WTC11 (cell line): ENCODE measurements around the gene ARHGAP6. TPM values are rescaled to one million over a fixed set of nuclear protein-coding genes. Genes with fewer than 3 reads are reported as not detected.

Source experiments
- ATAC-seq: fragments of 200-7000 bp; cut with Tn5 transposase; 2 replicates; pipeline ENCODE4 v1.10.0; 2021; ENCODE audit warnings: mild to moderate bottlenecking, moderate library complexity
- CTCF ChIA-PET: fragments of 300-600 bp; sonication (Branson Sonifier 250); formaldehyde crosslinking; loops from one replicate; lab custom pipeline; 2021; ENCODE audit warnings: antibody characterized with exemption; lab: Charles Lee
- POLR2A ChIA-PET: fragments of 350-600 bp; sonication (Branson Sonifier 250); formaldehyde crosslinking; loops from one replicate; lab custom pipeline; 2021; ENCODE audit warnings: antibody characterized with exemption; lab: Charles Lee
- DNase-seq: peaks from one replicate; pipeline ENCODE4 v3.0.0; 2021; ENCODE audit warnings: low spot score
- H3K27ac Mint-ChIP-seq: 2 replicates; pipeline ENCODE4 v1.8.0; 2021; ENCODE audit warnings: mixed read lengths
- H3K27me3 Mint-ChIP-seq: 2 replicates; pipeline ENCODE4 v1.8.0; 2021; ENCODE audit warnings: low read depth, mild to moderate bottlenecking, moderate library complexity, mixed read lengths
- H3K36me3 Mint-ChIP-seq: 2 replicates; pipeline ENCODE4 v1.8.0; 2021; ENCODE audit warnings: mixed read lengths
- H3K4me1 Mint-ChIP-seq: 2 replicates; pipeline ENCODE4 v1.8.0; 2022; ENCODE audit warnings: mixed read lengths
- H3K4me3 Mint-ChIP-seq: 2 replicates; pipeline ENCODE4 v1.8.0; 2021; ENCODE audit warnings: mild to moderate bottlenecking, moderate library complexity, mixed read lengths
- H3K9me3 Mint-ChIP-seq: 2 replicates; pipeline ENCODE4 v1.8.0; 2021; ENCODE audit warnings: mixed read lengths
- ATF6 ChIP-seq: sonication (generic); formaldehyde crosslinking; IDR thresholded peaks from 2 replicates; pipeline ENCODE4 v1.8.1; 2023; ENCODE audit warnings: mild to moderate bottlenecking, missing genetic modification reagents
- CREB1 ChIP-seq: sonication (generic); formaldehyde crosslinking; IDR thresholded peaks from 2 replicates; pipeline ENCODE4 v1.8.0; 2023; ENCODE audit warnings: mild to moderate bottlenecking, missing genetic modification reagents
- CREM ChIP-seq: sonication (generic); formaldehyde crosslinking; IDR thresholded peaks from 2 replicates; pipeline ENCODE4 v1.8.1; 2022; ENCODE audit warnings: mild to moderate bottlenecking, missing genetic modification reagents, moderate library complexity
- CTCF ChIP-seq: fragments of 200-600 bp; IDR thresholded peaks from 2 replicates; pipeline ENCODE4 v1.8.0; 2022; ENCODE audit warnings: antibody characterized with exemption
- E2F1 ChIP-seq: sonication (generic); formaldehyde crosslinking; IDR thresholded peaks from 2 replicates; pipeline ENCODE4 v1.8.0; 2022; ENCODE audit warnings: mild to moderate bottlenecking, missing genetic modification reagents
- ESRRA ChIP-seq: sonication (generic); formaldehyde crosslinking; IDR thresholded peaks from 2 replicates; pipeline ENCODE4 v1.8.1; 2022; ENCODE audit warnings: mild to moderate bottlenecking, missing genetic modification reagents, borderline replicate concordance
- ETV6 ChIP-seq: sonication (generic); formaldehyde crosslinking; IDR thresholded peaks from 2 replicates; pipeline ENCODE4 v1.8.1; 2022; ENCODE audit warnings: mild to moderate bottlenecking, missing genetic modification reagents
- FOXJ3 ChIP-seq: sonication (generic); formaldehyde crosslinking; IDR thresholded peaks from 2 replicates; pipeline ENCODE4 v1.9.0; 2021; ENCODE audit warnings: missing genetic modification reagents, mild to moderate bottlenecking, borderline replicate concordance
- GRHL2 ChIP-seq: fragments of 250-450 bp; sonication (Bioruptor Pico); IDR thresholded peaks from 2 replicates; pipeline ENCODE4 v1.8.0; 2022; ENCODE audit warnings: mild to moderate bottlenecking, moderate library complexity; ENCODE audit not compliant: insufficient replicate concordance, severe bottlenecking
- GTF2I ChIP-seq: fragments of 250-450 bp; sonication (Bioruptor Pico); conservative IDR thresholded peaks from 2 replicates; pipeline ENCODE4 v1.4.0; 2021; ENCODE audit warnings: mild to moderate bottlenecking
- IRF2 ChIP-seq: sonication (generic); formaldehyde crosslinking; IDR thresholded peaks from 2 replicates; pipeline ENCODE4 v1.8.0; 2022; ENCODE audit warnings: low read depth, missing genetic modification reagents, borderline replicate concordance
- JUN ChIP-seq: sonication (generic); formaldehyde crosslinking; IDR thresholded peaks from 2 replicates; pipeline ENCODE4 v1.8.0; 2023; ENCODE audit warnings: mild to moderate bottlenecking, missing genetic modification reagents
- MAX ChIP-seq: sonication (generic); formaldehyde crosslinking; IDR thresholded peaks from 2 replicates; pipeline ENCODE4 v1.8.0; 2022; ENCODE audit warnings: mild to moderate bottlenecking, missing genetic modification reagents
- NFE2L1 ChIP-seq: sonication (generic); formaldehyde crosslinking; IDR thresholded peaks from 2 replicates; pipeline ENCODE4 v1.8.1; 2023; ENCODE audit warnings: missing genetic modification reagents
- NR1H2 ChIP-seq: sonication (generic); formaldehyde crosslinking; IDR thresholded peaks from 2 replicates; pipeline ENCODE4 v1.9.0; 2021; ENCODE audit warnings: mild to moderate bottlenecking, moderate library complexity, missing genetic modification reagents
- PRRX2 ChIP-seq: fragments of 250-450 bp; sonication (Bioruptor Pico); IDR thresholded peaks from 2 replicates; pipeline ENCODE4 v1.8.0; 2021; ENCODE audit warnings: mild to moderate bottlenecking
- SMAD4 ChIP-seq: sonication (generic); formaldehyde crosslinking; IDR thresholded peaks from 2 replicates; pipeline ENCODE4 v1.8.0; 2022; ENCODE audit warnings: mild to moderate bottlenecking, missing genetic modification reagents
- STAT6 ChIP-seq: sonication (generic); formaldehyde crosslinking; conservative IDR thresholded peaks from 2 replicates; pipeline ENCODE4 v1.8.1; 2023; ENCODE audit warnings: mild to moderate bottlenecking, low read depth, missing genetic modification reagents, moderate library complexity
- TCF7 ChIP-seq: sonication (generic); formaldehyde crosslinking; IDR thresholded peaks from 2 replicates; pipeline ENCODE4 v1.8.0; 2022; ENCODE audit warnings: mild to moderate bottlenecking, low read depth, missing genetic modification reagents, moderate library complexity
- TEAD4 ChIP-seq: sonication (generic); formaldehyde crosslinking; IDR thresholded peaks from 2 replicates; pipeline ENCODE4 v1.8.0; 2022; ENCODE audit warnings: mild to moderate bottlenecking, missing genetic modification reagents
- ZNF138 ChIP-seq: sonication (generic); formaldehyde crosslinking; conservative IDR thresholded peaks from 2 replicates; pipeline ENCODE4 v1.8.1; 2022; ENCODE audit warnings: mild to moderate bottlenecking, moderate library complexity, missing genetic modification reagents
- ZNF263 ChIP-seq: sonication (generic); formaldehyde crosslinking; IDR thresholded peaks from 2 replicates; pipeline ENCODE4 v1.8.1; 2022; ENCODE audit warnings: low read depth, mild to moderate bottlenecking, moderate library complexity, missing genetic modification reagents
- ZNF317 ChIP-seq: sonication (generic); formaldehyde crosslinking; IDR thresholded peaks from 2 replicates; pipeline ENCODE4 v1.8.1; 2023; ENCODE audit warnings: low read depth, mild to moderate bottlenecking, moderate library complexity, missing genetic modification reagents, borderline replicate concordance
- ZNF396 ChIP-seq: fragments of 250-450 bp; sonication (Bioruptor Pico); IDR thresholded peaks from 2 replicates; pipeline ENCODE4 v1.8.0; 2021; ENCODE audit warnings: mild to moderate bottlenecking, moderate library complexity, borderline replicate concordance
- ZNF425 ChIP-seq: fragments of 250-450 bp; sonication (Bioruptor Pico); conservative IDR thresholded peaks from 2 replicates; pipeline ENCODE4 v1.9.0; 2021; ENCODE audit warnings: mild to moderate bottlenecking
- total RNA-seq: library from RNA; stranded (reverse); gene quantifications from 3 replicates; pipeline ENCODE4 v1.2.3, GENCODE V29; 2021

ARHGAP6 gene
- total RNA-seq, 1 experiment from 2014 or later = 1.0 TPM

- TF ChIP-seq NR1H2 (CRISPR knock-in tag) = no peak
- no peak for TF ChIP-seq SMAD4 (CRISPR knock-in tag)
- TF ChIP-seq ZNF263 (CRISPR knock-in tag) = no peak
- TF ChIP-seq JUN (CRISPR knock-in tag) = no peak
- TF ChIP-seq ATF6 (CRISPR knock-in tag) = no peak
- TF ChIP-seq ESRRA (CRISPR knock-in tag) = no peak
- no peak for TF ChIP-seq PRRX2 (CRISPR knock-in tag)
- TF ChIP-seq GRHL2 (CRISPR knock-in tag) = no peak
- no peak for TF ChIP-seq MAX (CRISPR knock-in tag)
- TF ChIP-seq TEAD4 (CRISPR knock-in tag) = no peak
- no peak for TF ChIP-seq NFE2L1 (CRISPR knock-in tag)
- no peak for TF ChIP-seq ZNF425 (CRISPR knock-in tag)
Measured at GRCh38 chrX:11472879-11473278, 192.8 kb downstream of the ARHGAP6 start (continued).

- POLR2A ChIA-PET = no interaction called here
- Mint-ChIP-seq H3K36me3 (no peaks in the 10 kb centered on the region), H3K4me1 (no peaks in the 10 kb centered on the region), H3K27ac (no peak overlapping the region), H3K27me3 (no peaks in the 10 kb centered on the region), H3K9me3 (no peaks in the 10 kb centered on the region), H3K4me3 (no peak overlapping the region)
- ATAC-seq = no peak
- CTCF ChIA-PET = no interaction called here
- DNase-seq = no peak
- TF ChIP-seq IRF2 (CRISPR knock-in tag) = no peak
- no peak for TF ChIP-seq ZNF317
- TF ChIP-seq STAT6 = no peak
- no peak for TF ChIP-seq ZNF138 (CRISPR knock-in tag)
- no peak for TF ChIP-seq FOXJ3
- no peak for TF ChIP-seq CTCF
- no peak for TF ChIP-seq NR1H2 (CRISPR knock-in tag)
- no peak for TF ChIP-seq CREB1 (CRISPR knock-in tag)
- TF ChIP-seq ATF6 (CRISPR knock-in tag) = no peak
- TF ChIP-seq MAX (CRISPR knock-in tag) = no peak
- no peak for TF ChIP-seq E2F1 (CRISPR knock-in tag)
- no peak for TF ChIP-seq TCF7 (CRISPR knock-in tag)
- TF ChIP-seq ZNF396 (CRISPR knock-in tag) = no peak
- no peak for TF ChIP-seq CREM (CRISPR knock-in tag)
- no peak for TF ChIP-seq ETV6 (CRISPR knock-in tag)
- TF ChIP-seq GTF2I (CRISPR knock-in tag) = no peak
Measured at GRCh38 chrX:11472381-11472780, 193.3 kb downstream of the ARHGAP6 start.
